HFFc6 (cell line): Measurements from ENCODE around the gene ERBIN. TPM values are rescaled to one million over a fixed set of nuclear protein-coding genes. Genes with fewer than 3 reads are reported as not detected.

Experiments
- DNase-seq: peaks from one replicate; pipeline ENCODE4 v3.0.0-alpha.2; 2018
- H3K27ac Mint-ChIP-seq: 2 replicates; pipeline ENCODE4 v1.8.0; 2020; ENCODE audit warnings: mild to moderate bottlenecking, mixed read lengths
- H3K27me3 Mint-ChIP-seq: 2 replicates; pipeline ENCODE4 v1.8.0; 2021; ENCODE audit warnings: mild to moderate bottlenecking, moderate library complexity, mixed read lengths; ENCODE audit not compliant: insufficient read depth
- H3K36me3 Mint-ChIP-seq: 2 replicates; pipeline ENCODE4 v1.8.0; 2021; ENCODE audit warnings: low read depth, mixed read lengths
- H3K4me1 Mint-ChIP-seq: 2 replicates; pipeline ENCODE4 v1.8.0; 2020; ENCODE audit warnings: low read depth, mixed read lengths
- H3K4me3 Mint-ChIP-seq: 2 replicates; pipeline ENCODE4 v1.8.0; 2020; ENCODE audit warnings: mild to moderate bottlenecking, moderate library complexity, mixed read lengths
- H3K9me3 Mint-ChIP-seq: 2 replicates; pipeline ENCODE4 v1.8.0; 2020; ENCODE audit warnings: mild to moderate bottlenecking, mixed read lengths
- CTCF ChIP-seq: fragments of 200-600 bp; sonication (generic); IDR thresholded peaks from 2 replicates; pipeline ENCODE4 v1.5.0; 2021; ENCODE audit warnings: antibody characterized with exemption, mild to moderate bottlenecking
- total RNA-seq, 6 experiments: library from RNA; stranded (reverse); fragmentation: NEBNext Ultra II Directional; extraction: Animal tissue kit (Norgen Biotek cat#: 25700); gene quantifications; 2 replicates in 1 of 6; 3 replicates in 5 of 6; pipeline ENCODE4 v1.2.3, GENCODE V29; 2021

Gene ERBIN
- total RNA-seq, 6 experiments from 2014 or later: 97.5 to 127 (median 114) TPM

GRCh38 chr5:65994117-65994786, 67.9 kb downstream of the ERBIN start:
- peaks cover 28% of the 10 kb centered on the region for H3K4me1 Mint-ChIP-seq
- TF ChIP-seq CTCF: no peak
- DNase-seq: no peak
- H3K27me3 Mint-ChIP-seq: no peaks in the 10 kb centered on the region
- H3K4me3 Mint-ChIP-seq: no peak overlapping the region
- H3K27ac Mint-ChIP-seq: peak overlapping the region; percentile 24; the same call in 1 of the 2 replicates
- no peaks in the 10 kb centered on the region for H3K9me3 Mint-ChIP-seq
- H3K36me3 Mint-ChIP-seq: peaks cover 35% of the 10 kb centered on the region

DNA sequence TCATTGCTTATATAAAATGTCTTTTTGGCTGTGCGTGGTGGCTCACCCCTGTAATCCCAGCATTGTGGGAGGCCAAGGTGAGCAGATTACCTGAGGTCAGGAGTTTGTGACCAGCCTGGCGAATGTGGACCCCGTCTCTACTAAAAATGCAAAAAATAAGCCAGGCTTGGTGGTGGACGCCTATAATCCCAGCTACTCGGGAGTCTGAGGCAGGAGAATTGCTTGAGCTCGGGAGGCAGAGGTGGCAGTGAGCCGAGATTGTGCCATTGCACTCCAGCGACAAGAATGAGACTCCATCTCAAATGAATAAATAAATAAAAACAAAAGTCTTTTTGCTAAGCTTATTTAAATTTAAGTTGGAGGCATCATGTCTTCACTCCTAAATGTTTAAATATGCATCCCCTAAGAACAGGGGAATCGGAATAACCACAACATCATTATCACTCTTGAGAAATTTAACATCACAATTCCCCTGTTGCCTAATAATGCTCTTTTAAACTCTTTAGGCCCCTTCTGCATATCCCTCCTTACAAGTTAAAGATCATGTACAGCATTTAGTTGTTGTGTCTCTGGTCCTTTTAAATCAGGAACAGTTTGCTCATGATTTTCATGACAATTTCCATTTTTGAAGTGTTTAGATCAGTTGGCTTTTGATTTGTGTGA, 72.8 kb downstream of the ERBIN start:
- DNase-seq: no peak
- Mint-ChIP-seq H3K36me3 (peaks cover 60% of the 10 kb centered on the region), H3K4me3 (no peak overlapping the region), H3K9me3 (no peaks in the 10 kb centered on the region), H3K27ac (no peak overlapping the region), H3K4me1 (peaks cover 51% of the 10 kb centered on the region), H3K27me3 (peaks cover 7% of the 10 kb centered on the region; the same call in 1 of the 2 replicates)
- TF ChIP-seq CTCF: no peak

DNA sequence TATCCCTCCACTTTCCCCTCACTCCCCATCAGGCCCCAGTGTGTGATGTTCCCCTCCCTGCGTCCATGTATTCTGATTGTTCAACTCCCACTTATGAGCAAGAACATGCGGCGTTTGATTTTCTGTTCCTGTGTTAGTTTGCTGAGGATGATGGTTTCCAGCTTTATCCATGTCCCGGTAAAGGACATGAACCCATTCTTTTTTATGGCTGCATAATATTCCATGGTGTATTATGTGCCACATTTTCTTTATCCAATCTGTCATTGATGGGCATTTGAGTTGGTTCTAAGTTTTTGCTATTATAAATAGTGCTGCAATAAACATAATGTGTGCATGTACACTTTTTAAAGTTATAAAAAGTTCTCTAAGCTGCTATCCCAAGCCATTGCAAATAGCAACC, 75.6 kb downstream of the ERBIN start:
- Mint-ChIP-seq H3K27me3 (peaks cover 7% of the 10 kb centered on the region; the same call in 1 of the 2 replicates), H3K27ac (no peak overlapping the region), H3K36me3 (peaks cover 59% of the 10 kb centered on the region), H3K4me3 (no peak overlapping the region), H3K9me3 (no peaks in the 10 kb centered on the region), H3K4me1 (peaks cover 30% of the 10 kb centered on the region)
- no peak for TF ChIP-seq CTCF
- DNase-seq: no peak

DNA sequence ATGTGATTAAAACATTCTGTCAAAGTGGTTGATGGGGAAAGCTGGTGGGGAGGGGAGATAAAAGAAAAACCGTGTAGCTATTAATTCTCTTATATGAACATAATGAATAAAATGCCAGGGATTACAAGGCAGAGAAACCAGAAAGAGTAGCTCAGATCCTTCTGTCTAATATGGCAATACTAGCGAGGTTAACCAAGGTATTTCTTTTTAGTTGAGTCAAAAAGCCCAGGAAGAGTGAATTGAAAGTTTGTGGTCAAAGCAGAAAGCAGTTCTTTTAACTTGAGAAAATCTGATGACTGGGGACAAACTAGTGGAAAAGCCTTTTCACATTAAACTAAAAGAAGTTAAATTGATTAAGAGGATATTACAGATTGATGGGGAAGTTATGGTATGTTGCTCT, 76.0 kb downstream of the ERBIN start:
- no peaks in the 10 kb centered on the region for H3K9me3 Mint-ChIP-seq

DNA sequence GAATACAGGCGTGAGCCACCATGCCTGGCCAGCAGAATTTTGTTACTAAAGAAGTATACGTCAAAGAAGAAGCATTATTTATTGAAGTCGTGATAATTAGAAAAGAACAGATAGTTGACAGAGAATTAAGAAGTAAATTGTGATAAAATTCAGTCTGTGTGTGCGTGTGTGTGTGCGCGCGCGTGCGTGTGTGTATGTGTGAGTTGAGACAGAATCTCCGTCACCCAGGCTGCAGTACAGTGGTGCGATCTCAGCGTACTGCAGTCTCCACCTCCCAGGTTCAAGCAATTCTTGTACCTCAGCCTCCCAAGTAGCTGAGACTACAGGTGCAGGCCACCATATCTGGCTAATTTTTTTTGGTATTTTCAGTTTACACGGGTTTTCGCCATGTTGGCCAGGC, 77.8 kb downstream of the ERBIN start:
- no peak overlapping the region for H3K27ac Mint-ChIP-seq

More for the DNA sequence above, 76.0 kb downstream of the ERBIN start:
- peaks cover 27% of the 10 kb centered on the region for H3K4me1 Mint-ChIP-seq
- TF ChIP-seq CTCF: no peak
- DNase-seq: no peak
- peaks cover 7% of the 10 kb centered on the region; the same call in 1 of the 2 replicates for H3K27me3 Mint-ChIP-seq
- H3K4me3 Mint-ChIP-seq: no peak overlapping the region
- H3K36me3 Mint-ChIP-seq: peaks cover 54% of the 10 kb centered on the region
- H3K27ac Mint-ChIP-seq: no peak overlapping the region

More for the DNA sequence above, 77.8 kb downstream of the ERBIN start:
- no peak for DNase-seq
- TF ChIP-seq CTCF: no peak
- Mint-ChIP-seq H3K9me3 (no peaks in the 10 kb centered on the region), H3K4me3 (no peak overlapping the region), H3K27me3 (peaks cover 7% of the 10 kb centered on the region; the same call in 1 of the 2 replicates), H3K36me3 (peaks cover 57% of the 10 kb centered on the region), H3K4me1 (peaks cover 38% of the 10 kb centered on the region)
